Midbrain (tissue), 1 donor: ENCODE measurements around the gene CCDC60.

Source experiments
- DNase-seq: peaks from one replicate; lab custom pipeline; 2025; lab: John Stamatoyannopoulos, UW

Gene CCDC60

DNA sequence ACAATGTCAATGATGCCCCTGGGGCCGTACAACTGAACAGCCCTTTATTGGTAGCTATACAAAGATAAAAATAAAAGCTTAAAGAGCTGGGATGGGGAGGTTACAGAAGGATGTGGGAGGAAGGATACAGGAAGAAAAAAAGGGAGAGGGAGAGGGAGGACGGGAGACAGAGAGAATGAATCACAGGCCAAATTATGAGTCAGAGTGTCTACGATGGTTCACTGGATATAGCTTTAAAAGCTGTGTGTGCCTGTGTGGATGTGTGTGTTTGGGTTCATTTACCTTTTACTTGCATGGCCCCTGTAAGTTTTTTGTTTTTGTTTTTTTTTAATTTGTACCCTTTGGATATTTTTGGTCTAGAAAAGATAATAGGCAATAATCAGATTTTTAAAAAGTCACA lies 111.9 kb downstream of the CCDC60 start:
- DNase-seq, result no peak

DNA sequence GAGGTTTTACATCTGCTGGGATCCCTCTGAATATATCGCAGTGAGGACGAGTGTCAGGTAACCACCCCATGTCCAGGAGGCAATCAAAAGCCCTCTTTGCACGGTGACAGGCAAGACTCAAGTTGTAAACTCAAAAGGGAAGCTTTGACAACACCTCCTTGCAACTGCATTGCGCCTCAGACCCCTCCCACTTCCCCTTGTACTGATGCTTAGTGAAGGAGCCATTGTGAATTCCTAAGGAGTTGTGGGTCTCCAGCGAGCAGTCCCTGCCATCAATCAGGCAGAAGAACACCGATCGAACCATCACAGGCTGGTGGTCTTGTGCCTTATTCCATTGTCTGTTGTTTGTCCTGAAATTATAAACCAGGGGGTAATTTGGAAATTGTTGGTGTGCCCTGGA lies 112.6 kb downstream of the CCDC60 start:
- no peak for DNase-seq

GRCh38 chr12:119447618-119448017 lies 113.1 kb downstream of the CCDC60 start:
- DNase-seq, result no peak

DNA sequence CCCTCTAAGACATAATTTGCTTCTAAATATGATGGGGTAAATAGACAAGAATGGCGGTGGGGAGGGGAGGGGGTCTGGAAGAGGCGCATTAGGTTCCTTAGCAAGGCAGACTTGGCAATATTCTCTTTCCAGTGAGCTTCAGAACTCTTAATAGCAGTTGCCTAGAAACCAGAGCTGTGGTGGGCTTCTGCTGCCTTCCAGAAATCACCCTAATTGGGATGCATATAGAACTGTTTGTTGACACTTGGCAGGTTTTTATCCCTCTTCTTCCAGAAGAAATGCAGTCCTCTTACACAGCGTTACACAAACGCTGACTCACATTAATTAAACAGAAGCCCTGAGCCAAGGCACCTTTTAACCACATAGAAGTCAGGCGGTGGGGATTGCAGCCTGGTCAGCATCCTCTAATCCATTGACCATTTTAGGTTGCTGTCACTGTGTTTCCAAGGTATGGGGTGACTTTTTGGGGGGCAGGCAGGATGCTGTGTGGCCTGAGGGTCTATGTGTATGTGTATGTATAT lies 114.1 kb downstream of the CCDC60 start:
- DNase-seq, result no peak

GRCh38 chr12:119450771-119451170 lies 116.2 kb downstream of the CCDC60 start:
- no peak for DNase-seq

GRCh38 chr12:119456824-119457223 lies 122.3 kb downstream of the CCDC60 start:
- DNase-seq, result no peak

DNA sequence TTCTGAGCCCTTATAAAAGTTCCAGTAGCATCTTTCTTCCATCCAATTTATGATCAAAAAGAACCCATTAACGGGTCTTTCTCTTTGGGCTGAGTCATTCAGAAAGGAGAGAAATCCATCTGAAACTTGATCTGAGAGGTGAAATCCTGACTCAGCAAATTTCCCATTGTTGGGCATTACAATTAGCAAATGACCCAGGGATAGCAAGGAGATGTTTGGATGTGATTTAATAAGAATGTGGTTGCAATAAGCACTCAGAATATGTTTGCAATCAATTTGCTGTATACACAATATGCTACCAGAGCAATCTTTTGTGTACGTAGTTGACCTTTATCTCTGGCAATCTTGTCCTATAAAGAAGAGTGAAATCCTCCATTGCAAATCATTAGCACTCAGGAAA lies 122.7 kb downstream of the CCDC60 start:
- no peak for DNase-seq

- DNase-seq, result no peak
These were observed 125.0 kb downstream of the CCDC60 start for GRCh38 chr12:119459481-119459880.

- no peak for DNase-seq
These were observed 126.3 kb downstream of the CCDC60 start for GRCh38 chr12:119460876-119461275.

DNA sequence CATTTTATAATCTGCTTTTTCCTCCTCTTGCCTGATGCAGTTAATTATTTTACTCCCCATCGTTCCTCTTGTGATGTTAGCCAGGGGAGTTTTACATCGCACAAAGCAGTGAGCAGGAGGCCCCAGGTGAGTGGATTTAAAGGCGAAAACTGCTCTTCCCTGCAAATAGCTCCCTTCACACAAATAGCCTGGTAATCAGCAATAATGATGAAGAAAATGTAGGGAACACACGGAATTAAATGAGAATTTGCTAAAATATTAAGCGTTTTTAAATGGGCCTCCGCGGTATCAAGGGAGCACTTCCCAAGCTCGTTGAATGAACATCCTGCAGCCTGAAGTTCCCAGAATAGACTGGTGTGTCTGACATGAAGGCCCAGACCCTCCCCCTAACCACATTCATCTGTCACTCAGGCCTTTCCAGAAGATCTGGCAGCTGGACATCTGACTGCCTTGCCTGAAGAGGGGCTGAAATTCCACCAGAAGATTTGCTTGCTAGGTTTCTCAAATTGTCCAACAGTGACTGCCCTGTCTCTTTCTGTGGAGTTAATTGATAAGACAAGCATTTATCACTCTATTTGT lies 127.2 kb downstream of the CCDC60 start:
- DNase-seq, result no peak

DNA sequence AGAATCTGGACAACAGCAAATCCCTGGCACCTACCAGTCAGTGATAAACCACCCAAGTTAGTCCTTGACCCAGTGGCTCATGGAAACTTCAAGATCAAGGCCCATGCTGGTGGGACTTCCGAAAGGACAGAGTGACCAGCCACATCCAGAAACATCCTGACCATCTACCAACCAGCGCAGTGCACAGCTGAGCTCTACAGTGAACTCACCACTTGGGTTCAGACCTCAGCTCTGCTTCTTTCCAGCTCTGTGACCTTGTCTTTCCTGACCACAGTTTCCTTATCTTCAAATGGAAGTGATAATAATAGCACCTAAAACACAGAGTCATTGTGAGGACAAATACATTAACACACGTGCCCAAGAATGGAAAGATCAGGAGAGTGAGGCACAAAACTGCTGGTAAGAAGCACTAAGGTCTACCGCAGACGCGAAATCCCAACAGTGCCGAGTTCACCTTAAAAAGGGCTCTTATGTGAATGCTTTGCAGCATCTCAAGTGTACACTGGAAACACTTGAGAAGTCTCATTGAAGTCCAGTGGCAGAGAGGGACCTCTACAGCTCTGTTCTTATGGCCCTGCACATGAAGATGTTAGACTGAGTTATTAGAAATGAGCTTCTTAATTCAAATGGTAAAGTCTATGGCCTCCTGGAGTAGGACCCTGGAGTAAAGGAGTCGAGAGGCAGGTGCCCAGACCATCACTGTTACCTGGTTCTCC lies 128.8 kb downstream of the CCDC60 start:
- no peak for DNase-seq

DNA sequence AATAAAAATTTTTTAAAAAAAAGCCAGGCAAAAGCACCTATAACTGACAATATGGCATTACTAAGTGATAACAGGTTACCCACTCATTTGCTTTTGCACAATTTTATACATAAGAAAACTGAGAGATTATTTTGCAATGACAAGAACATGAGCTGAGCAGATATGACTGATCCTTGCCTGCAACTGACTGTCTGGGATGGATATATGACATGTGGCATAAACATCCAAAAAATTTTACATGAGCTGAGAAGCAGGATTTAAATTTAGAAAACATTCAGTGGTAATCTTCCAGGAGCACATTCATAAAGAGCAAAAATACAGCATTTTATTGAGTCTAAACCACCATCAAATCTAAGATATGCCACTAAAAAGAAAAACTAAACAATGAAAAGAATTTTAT lies 133.8 kb downstream of the CCDC60 start:
- DNase-seq, result no peak

DNA sequence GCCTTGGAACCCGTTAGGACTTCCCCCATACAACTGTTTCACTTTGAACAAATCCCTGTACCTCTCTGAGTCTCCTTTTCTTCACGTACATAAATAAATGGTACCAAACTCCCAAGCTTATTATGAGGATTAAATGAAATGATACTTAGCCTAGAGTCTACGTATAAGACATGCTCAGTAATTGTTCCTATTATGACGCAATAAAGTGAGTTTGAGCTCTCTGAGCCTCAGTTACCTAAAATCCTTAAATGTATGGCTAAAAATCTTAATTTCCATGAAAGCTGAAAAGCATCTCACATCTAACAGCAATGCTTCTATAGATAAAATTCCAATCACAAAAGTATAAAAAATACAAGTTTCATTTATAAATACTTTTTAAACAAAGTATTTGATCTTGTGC lies 141.1 kb downstream of the CCDC60 start:
- DNase-seq, result no peak

- DNase-seq, result no peak
These were observed 142.4 kb downstream of the CCDC60 start for GRCh38 chr12:119476951-119477350.

- DNase-seq, result no peak
These were observed 144.6 kb downstream of the CCDC60 start for GRCh38 chr12:119479121-119479561.

DNA sequence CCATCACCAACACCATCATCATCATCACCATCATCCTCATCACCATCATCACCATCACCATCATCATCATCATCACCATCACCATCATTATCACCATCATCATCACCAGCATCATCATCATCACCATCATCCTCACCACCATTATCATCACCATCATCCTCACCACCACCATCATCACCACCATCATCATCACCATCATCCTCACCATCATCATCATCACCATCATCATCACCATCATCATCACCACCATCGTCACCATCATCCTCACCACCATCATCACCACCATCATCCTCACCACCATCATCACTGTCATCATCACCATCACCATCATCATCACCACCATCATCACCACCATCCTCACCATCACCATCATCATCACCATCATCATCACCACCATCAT lies 146.0 kb downstream of the CCDC60 start:
- DNase-seq, result no peak

DNA sequence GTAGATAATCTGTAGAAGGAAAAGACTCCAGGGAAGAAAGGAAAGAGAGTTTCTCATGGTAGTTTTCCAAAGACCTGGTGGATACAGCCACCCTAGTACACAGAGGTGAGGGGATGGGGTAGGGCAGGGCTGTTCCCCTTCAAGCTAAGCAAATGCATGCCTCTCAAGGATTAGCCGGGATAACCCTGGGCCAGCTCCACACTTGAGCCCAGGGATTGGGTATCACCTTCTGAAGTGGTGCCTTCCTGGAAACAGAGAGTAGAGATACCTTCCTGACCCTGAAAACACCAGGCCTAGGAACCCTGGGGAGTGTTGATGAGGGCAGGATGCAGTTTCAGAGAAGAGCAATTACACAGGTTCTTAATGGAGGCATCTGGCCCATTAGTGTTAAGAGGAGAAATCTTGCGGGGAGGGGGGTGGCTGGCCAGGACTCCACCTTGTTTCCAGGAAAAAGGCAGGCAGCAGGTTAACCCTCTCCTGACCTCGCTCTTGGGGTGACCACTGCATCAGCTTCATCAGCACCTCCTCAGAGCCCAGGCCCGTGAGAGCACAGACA lies 152.1 kb downstream of the CCDC60 start:
- no peak for DNase-seq

DNA sequence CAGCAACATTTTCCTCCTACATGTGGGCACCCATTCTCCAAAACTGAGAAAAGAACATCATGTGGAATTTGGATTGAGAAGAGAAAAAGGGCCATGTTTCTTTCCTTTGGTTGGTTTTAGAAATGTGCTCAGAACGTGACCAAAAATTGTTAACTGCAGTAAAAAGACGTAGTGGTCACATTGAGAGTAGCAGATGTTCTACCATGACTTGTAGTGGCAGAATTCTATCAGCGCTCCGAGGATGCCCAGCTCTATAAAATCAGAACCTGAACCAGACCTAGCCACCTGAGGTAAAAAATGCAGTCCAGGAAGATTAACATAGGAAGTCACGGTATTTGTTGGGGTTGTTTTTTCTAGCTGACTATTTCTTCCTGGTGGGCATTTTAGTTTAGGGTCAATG lies 157.3 kb downstream of the CCDC60 start:
- DNase-seq, result no peak

- no peak for DNase-seq
These were observed 165.7 kb downstream of the CCDC60 start for GRCh38 chr12:119500209-119500608.

DNA sequence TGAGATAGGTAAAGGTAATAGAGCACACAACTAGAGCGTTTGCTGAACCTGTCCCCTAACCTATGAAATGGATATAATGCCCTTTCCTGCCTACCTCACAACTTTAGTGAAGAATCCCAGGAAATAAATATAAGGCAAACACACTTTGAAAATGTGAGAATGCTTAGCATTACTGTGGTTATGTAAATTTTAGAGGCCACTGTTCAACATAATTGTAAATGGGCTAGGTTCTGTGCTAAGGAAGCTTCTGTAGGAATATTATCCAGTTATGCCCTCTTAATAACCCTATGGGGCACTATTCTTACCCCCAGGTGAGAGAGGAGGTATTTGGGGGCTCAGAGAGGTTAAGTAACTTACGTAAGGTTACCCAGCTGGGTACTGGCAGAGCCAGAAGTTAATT lies 166.5 kb downstream of the CCDC60 start:
- no peak for DNase-seq

GRCh38 chr12:119505001-119505400 lies 170.5 kb downstream of the CCDC60 start:
- no peak for DNase-seq

- no peak for DNase-seq
These were observed 178.4 kb downstream of the CCDC60 start for GRCh38 chr12:119512772-119513497.

DNA sequence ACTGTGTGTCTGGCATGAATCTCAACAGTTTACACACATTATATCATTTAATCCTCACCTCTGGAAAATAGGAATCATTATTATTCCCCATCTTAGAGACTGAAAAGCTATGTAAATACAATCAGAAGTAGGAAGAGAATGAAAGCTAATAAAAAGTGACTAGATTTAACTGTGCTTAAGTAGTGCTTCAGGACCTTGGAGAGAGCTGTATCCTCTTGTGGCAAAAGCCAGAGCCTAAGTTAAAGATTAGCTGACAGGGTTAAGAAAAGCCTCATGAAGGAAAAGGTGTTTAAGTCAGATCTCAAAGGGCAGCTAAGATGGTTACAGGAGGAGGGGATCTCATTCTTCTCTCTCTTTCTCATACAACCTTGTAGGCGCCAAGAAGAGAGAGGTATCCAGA lies 193.7 kb downstream of the CCDC60 start:
- DNase-seq, result no peak
